Mesenchymal stem cell (in vitro differentiated cells and primary cell): ENCODE results near the gene UNC13D.
"Not testable (repeated sequence)": the region's sequence is repeated elsewhere in the genome, so short reads cannot be mapped to it uniquely, and the experiment has no call there.

ENCODE experiments used
- DNase-seq: peaks from one replicate; pipeline ENCODE4 v3.0.0-alpha.2; 2013
- H2AFZ ChIP-seq: one replicate; pipeline ENCODE4 v1.6.1; 2013; ENCODE audit warnings: low read depth, mild to moderate bottlenecking, control low read depth, inconsistent platforms, low read length, moderate library complexity
- H2AK5ac ChIP-seq: 2 replicates; pipeline ENCODE4 v1.6.1; 2013; ENCODE audit warnings: low read length, moderate library complexity, mild to moderate bottlenecking, inconsistent platforms; ENCODE audit not compliant: severe bottlenecking
- H2BK120ac ChIP-seq: one replicate; pipeline ENCODE4 v1.6.1; 2013; ENCODE audit warnings: low read depth, mild to moderate bottlenecking, inconsistent platforms, low read length, moderate library complexity
- H2BK12ac ChIP-seq, 2 experiments: one replicate each; pipeline ENCODE4 v1.6.1; 2013; ENCODE audit warnings: inconsistent platforms in 2 of 2, low read length in 2 of 2, mild to moderate bottlenecking in 2 of 2, moderate library complexity in 2 of 2, control low read depth in 1 of 2
- H2BK15ac ChIP-seq: one replicate; pipeline ENCODE4 v1.6.1; 2013; ENCODE audit warnings: mild to moderate bottlenecking, low read depth, inconsistent platforms; ENCODE audit not compliant: poor library complexity, severe bottlenecking
- H2BK5ac ChIP-seq: 2 replicates; pipeline ENCODE4 v1.6.1; 2013; ENCODE audit warnings: low read depth, mild to moderate bottlenecking, low read length, control low read depth, inconsistent platforms; ENCODE audit not compliant: poor library complexity, severe bottlenecking
- H3K14ac ChIP-seq, 2 experiments: one replicate each; pipeline ENCODE4 v1.6.1; 2013; ENCODE audit warnings: inconsistent platforms in 2 of 2, low read length in 2 of 2, control low read depth in 1 of 2, mild to moderate bottlenecking in 1 of 2, moderate library complexity in 1 of 2
- H3K18ac ChIP-seq, 2 experiments: one replicate each; pipeline ENCODE4 v1.6.1; 2013; ENCODE audit warnings: inconsistent platforms in 2 of 2, low read length in 2 of 2, control low read depth in 1 of 2, low read depth in 1 of 2, mild to moderate bottlenecking in 1 of 2
- H3K23ac ChIP-seq, 2 experiments: one replicate each; pipeline ENCODE4 v1.6.1; 2013; ENCODE audit warnings: inconsistent platforms in 2 of 2, low read length in 2 of 2, mild to moderate bottlenecking in 2 of 2, moderate library complexity in 2 of 2, control low read depth in 1 of 2
- H3K27ac ChIP-seq: 2 replicates; pipeline ENCODE4 v1.5.1; 2013; ENCODE audit warnings: mild to moderate bottlenecking, moderate library complexity, low read length, control low read depth, inconsistent platforms; ENCODE audit not compliant: poor library complexity, severe bottlenecking
- H3K27me3 ChIP-seq, 2 experiments: 2 replicates each; pipeline versions ENCODE4 v1.6.1 to v1.7.0; 2013; ENCODE audit warnings: low read length in 2 of 2, mild to moderate bottlenecking in 2 of 2, moderate library complexity in 2 of 2, control low read depth in 1 of 2, inconsistent platforms in 1 of 2; ENCODE audit not compliant: control insufficient read depth in 1 of 2, insufficient read depth in 1 of 2
- H3K36me3 ChIP-seq, 2 experiments: 2 replicates each; pipeline versions ENCODE4 v1.6.1 to v1.7.0; 2013; ENCODE audit warnings: low read length in 2 of 2, control low read depth in 1 of 2, inconsistent platforms in 1 of 2, low read depth in 1 of 2, mild to moderate bottlenecking in 1 of 2; ENCODE audit not compliant: insufficient read depth in 2 of 2, control insufficient read depth in 1 of 2
- H3K4ac ChIP-seq, 2 experiments: one replicate each; pipeline ENCODE4 v1.6.1; 2013; ENCODE audit warnings: inconsistent platforms in 2 of 2, low read length in 2 of 2, mild to moderate bottlenecking in 2 of 2, moderate library complexity in 2 of 2, control low read depth in 1 of 2, low read depth in 1 of 2
- H3K4me1 ChIP-seq: 2 replicates; pipeline ENCODE4 v1.6.1; 2013; ENCODE audit warnings: low read depth, low read length, control low read depth; ENCODE audit not compliant: control insufficient read depth, insufficient read depth
- H3K4me2 ChIP-seq: 2 replicates; pipeline ENCODE4 v1.6.1; 2013; ENCODE audit warnings: low read length, mild to moderate bottlenecking, inconsistent platforms; ENCODE audit not compliant: poor library complexity, severe bottlenecking
- H3K4me3 ChIP-seq, 2 experiments: 2 replicates each; pipeline versions ENCODE4 v1.5.1 to v1.7.0; 2013; ENCODE audit warnings: low read length in 2 of 2, mild to moderate bottlenecking in 2 of 2, control low read depth in 1 of 2, low read depth in 1 of 2; ENCODE audit not compliant: insufficient read depth in 1 of 2
- H3K79me1 ChIP-seq: replicated peaks from 2 replicates; pipeline ENCODE4 v1.6.1; 2013; ENCODE audit warnings: mild to moderate bottlenecking, control low read depth, low read length, inconsistent platforms; ENCODE audit not compliant: poor library complexity, severe bottlenecking
- H3K9ac ChIP-seq: 2 replicates; pipeline ENCODE4 v1.7.0; 2013; ENCODE audit warnings: mild to moderate bottlenecking, low read length, moderate library complexity
- H3K9me3 ChIP-seq: 2 replicates; pipeline ENCODE4 v1.7.0; 2013; ENCODE audit warnings: mild to moderate bottlenecking, low read length; ENCODE audit not compliant: control insufficient read depth
- H4K8ac ChIP-seq: one replicate; pipeline ENCODE4 v1.6.1; 2013; ENCODE audit warnings: inconsistent platforms, mild to moderate bottlenecking, low read length, moderate library complexity
- H4K91ac ChIP-seq: one replicate; pipeline ENCODE4 v1.6.1; 2013; ENCODE audit warnings: mild to moderate bottlenecking, low read length, inconsistent platforms
- WGBS: methylation state at CpG from one replicate; pipeline ENCODE4 v1.1.7; 2013; ENCODE audit warnings: mixed read lengths; 5-methylcytosine and 5-hydroxymethylcytosine counted together

The UNC13D gene

GRCh38 chr17:75778861-75779249 is 65.3 kb downstream of the UNC13D start:
- Histone ChIP-seq H4K91ac (no peak overlapping the region), H3K9me3 (no peaks in the 10 kb centered on the region), H3K27me3 (no peaks in the 10 kb centered on the region), H3K4ac (peak overlapping the region in 1 of 2 experiments; percentile 41), H3K4me3 (peak overlapping the region; percentile 87 to 96), H3K23ac (no peak overlapping the region), H2BK15ac (no peak overlapping the region), H3K9ac (peak overlapping the region; percentile 97), H3K79me1 (peaks cover 2% of the 10 kb centered on the region), H2BK5ac (peak overlapping the region; percentile 21), H3K18ac (peak overlapping the region in 1 of 2 experiments; percentile 56), H2AFZ (no peak overlapping the region), H3K27ac (peak overlapping the region; percentile 81), H2BK120ac (no peak overlapping the region), H3K14ac (peak overlapping the region in 1 of 2 experiments; percentile 18), H3K36me3 (peaks cover 24 to 45% of the 10 kb centered on the region in 2 experiments), H4K8ac (peak overlapping the region; percentile 20), H2BK12ac (no peak overlapping the region), H2AK5ac (no peak overlapping the region), H3K4me1 (peaks cover 7% of the 10 kb centered on the region), H3K4me2 (peak overlapping the region; percentile 60)
- no peak for DNase-seq
- under 1% methylated on average over 38 of the region's 38 CpGs for WGBS

GRCh38 chr17:75778066-75778860 is 65.9 kb downstream of the UNC13D start:
- H2BK12ac ChIP-seq, H3K14ac ChIP-seq, H2BK5ac ChIP-seq, H4K8ac ChIP-seq, H4K91ac ChIP-seq, H3K79me1 ChIP-seq, H3K4ac ChIP-seq, H3K23ac ChIP-seq, DNase-seq, H3K27me3 ChIP-seq, H3K18ac ChIP-seq, H2BK120ac ChIP-seq, H3K4me1 ChIP-seq, H2AFZ ChIP-seq, H2AK5ac ChIP-seq, H2BK15ac ChIP-seq, H3K9me3 ChIP-seq: not testable (repeated sequence)
- peak overlapping the region; percentile 97 for H3K9ac ChIP-seq
- H3K36me3 ChIP-seq: peaks cover 25 to 45% of the 10 kb centered on the region in 2 experiments
- WGBS: 13% methylated on average over 19 of the region's 19 CpGs
- peak overlapping the region; percentile 87 to 96 for H3K4me3 ChIP-seq
- H3K27ac ChIP-seq: peak overlapping the region; percentile 81
- peak overlapping the region; percentile 60 for H3K4me2 ChIP-seq

- no peak for DNase-seq
- H3K23ac ChIP-seq: no peak overlapping the region
- peaks cover 25 to 45% of the 10 kb centered on the region in 2 experiments for H3K36me3 ChIP-seq
- H2BK120ac ChIP-seq: no peak overlapping the region
- 56% methylated on average over 1 of the region's 2 CpGs for WGBS
- no peak overlapping the region for H4K8ac ChIP-seq
- no peaks in the 10 kb centered on the region for H3K79me1 ChIP-seq
- H2BK15ac ChIP-seq: no peak overlapping the region
- no peak overlapping the region for H3K18ac ChIP-seq
- H3K9ac ChIP-seq: peak overlapping the region; percentile 97
- H2AFZ ChIP-seq: no peak overlapping the region
- H3K4me1 ChIP-seq: peaks cover 6% of the 10 kb centered on the region
- peak overlapping the region in 1 of 2 experiments; percentile 96 for H3K4me3 ChIP-seq
- H2BK12ac ChIP-seq: no peak overlapping the region
- no peak overlapping the region for H3K27ac ChIP-seq
- no peak overlapping the region for H2BK5ac ChIP-seq
- H3K4me2 ChIP-seq: peak overlapping the region; percentile 62
- H2AK5ac ChIP-seq: no peak overlapping the region
- H3K9me3 ChIP-seq: no peaks in the 10 kb centered on the region
- H3K27me3 ChIP-seq: no peaks in the 10 kb centered on the region
- H3K4ac ChIP-seq: no peak overlapping the region
- H4K91ac ChIP-seq: no peak overlapping the region
- no peak overlapping the region for H3K14ac ChIP-seq
Observed at GRCh38 chr17:75777296-75777922, 66.8 kb downstream of the UNC13D start.
